Testis (tissue), 2 donors: ENCODE measurements around the gene STAC2.

Source experiments
- POLR2A ChIP-seq: fragments of 450-650 bp; IDR thresholded peaks from one replicate; pipeline ENCODE4 v1.6.1; 2017; ENCODE audit warnings: antibody characterized with exemption, mild to moderate bottlenecking, moderate library complexity
- TF ChIP-seq, protein P1 (sequence below), 3 experiments: fragments of 450-650 bp in 2 of 3; fragments of 200-600 bp in 1 of 3; sonication (generic) in 1 of 3; IDR thresholded peaks; one replicate each; pipeline ENCODE4 v1.5.1; 2016 to 2019; ENCODE audit warnings: antibody characterized with exemption in 3 of 3, mild to moderate bottlenecking in 2 of 3, moderate library complexity in 1 of 3

DNA sequence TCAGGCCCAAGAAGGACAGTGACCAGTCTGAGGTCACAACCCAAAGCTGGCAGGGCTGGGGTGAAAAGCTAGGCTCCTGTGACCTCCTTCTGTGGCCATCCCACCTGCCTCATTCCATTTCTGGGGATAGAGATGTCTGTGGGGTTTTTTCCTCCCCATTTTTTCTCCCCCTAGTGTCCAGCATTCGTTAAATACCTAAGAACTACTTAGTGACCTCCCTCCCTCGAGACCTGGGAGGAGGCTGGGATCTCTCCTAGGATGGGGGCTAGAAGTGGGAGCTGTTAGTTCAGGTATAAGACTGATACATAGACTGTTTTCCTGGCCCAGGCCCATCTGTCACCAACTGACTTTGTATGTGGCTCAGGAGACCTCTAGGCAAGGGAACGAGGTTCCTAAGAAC, 20.5 kb upstream of the STAC2 start:
- TF ChIP-seq, protein P1, sequence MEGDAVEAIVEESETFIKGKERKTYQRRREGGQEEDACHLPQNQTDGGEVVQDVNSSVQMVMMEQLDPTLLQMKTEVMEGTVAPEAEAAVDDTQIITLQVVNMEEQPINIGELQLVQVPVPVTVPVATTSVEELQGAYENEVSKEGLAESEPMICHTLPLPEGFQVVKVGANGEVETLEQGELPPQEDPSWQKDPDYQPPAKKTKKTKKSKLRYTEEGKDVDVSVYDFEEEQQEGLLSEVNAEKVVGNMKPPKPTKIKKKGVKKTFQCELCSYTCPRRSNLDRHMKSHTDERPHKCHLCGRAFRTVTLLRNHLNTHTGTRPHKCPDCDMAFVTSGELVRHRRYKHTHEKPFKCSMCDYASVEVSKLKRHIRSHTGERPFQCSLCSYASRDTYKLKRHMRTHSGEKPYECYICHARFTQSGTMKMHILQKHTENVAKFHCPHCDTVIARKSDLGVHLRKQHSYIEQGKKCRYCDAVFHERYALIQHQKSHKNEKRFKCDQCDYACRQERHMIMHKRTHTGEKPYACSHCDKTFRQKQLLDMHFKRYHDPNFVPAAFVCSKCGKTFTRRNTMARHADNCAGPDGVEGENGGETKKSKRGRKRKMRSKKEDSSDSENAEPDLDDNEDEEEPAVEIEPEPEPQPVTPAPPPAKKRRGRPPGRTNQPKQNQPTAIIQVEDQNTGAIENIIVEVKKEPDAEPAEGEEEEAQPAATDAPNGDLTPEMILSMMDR (IDR thresholded peaks at IDR 0.05) = no peak
- TF ChIP-seq POLR2A = no peak
